Measurements from ENCODE around the gene TMEM129.

DNA sequence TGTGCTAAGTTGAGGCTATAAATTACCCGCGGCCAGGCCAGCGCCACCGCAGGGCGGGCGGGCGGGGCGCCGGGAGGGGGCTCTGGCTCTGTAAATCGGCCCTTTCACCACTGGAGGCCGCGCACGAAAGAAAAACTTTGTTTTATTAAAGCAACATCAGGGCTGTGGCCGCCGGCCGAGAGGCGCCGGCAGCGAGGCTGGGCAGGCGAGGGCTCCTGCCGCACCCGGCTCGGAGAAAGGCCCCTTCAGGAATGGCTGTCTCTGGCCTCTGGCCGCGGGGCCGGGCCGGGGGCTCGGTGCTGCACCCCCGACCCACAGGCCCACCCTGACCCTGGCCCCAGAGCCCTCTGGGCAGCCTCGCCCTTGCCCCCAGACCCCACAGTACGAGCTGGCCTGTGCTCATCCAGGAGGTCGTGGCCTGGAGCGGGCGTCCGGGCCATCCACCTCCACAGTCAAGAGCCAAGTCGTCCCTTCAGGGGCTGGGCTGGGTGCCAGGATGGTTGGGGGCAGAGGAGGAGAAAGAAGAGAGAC, 42.5 kb upstream of the TMEM129 start:
- TF ChIP-seq POLR2A (IDR thresholded peaks at IDR 0.05) (no peak), CTCF (IDR thresholded peaks at IDR 0.05) (peak in 3 of 6 experiments; percentile 13 to 49 (median 32))
